B cell (primary cell): ENCODE measurements around the gene CNMD. TPM values are rescaled to one million over a fixed set of nuclear protein-coding genes. Genes with fewer than 3 reads are reported as not detected.

Source experiments
- ATAC-seq: fragments of 200-7000 bp; cut with Tn5 transposase; one replicate; pipeline ENCODE4 v1.10.0; 2021; ENCODE audit warnings: low read depth, mild to moderate bottlenecking, moderate number of reproducible peaks, moderate library complexity
- CTCF ChIA-PET: fragments of 350-600 bp; sonication (Branson Sonifier 250); formaldehyde crosslinking; loops from one replicate; lab custom pipeline; 2021; ENCODE audit warnings: antibody characterized with exemption, inconsistent platforms; lab: Charles Lee
- POLR2A ChIA-PET: fragments of 350-600 bp; sonication (Branson Sonifier 250); formaldehyde crosslinking; loops from one replicate; lab custom pipeline; 2021; ENCODE audit warnings: antibody characterized with exemption; lab: Charles Lee
- DNase-seq: peaks from one replicate; pipeline ENCODE4 v3.0.0; 2013
- H2AFZ ChIP-seq: 2 replicates; pipeline ENCODE4 v1.6.1; 2012; ENCODE audit warnings: mild to moderate bottlenecking, low read depth, low read length; ENCODE audit not compliant: insufficient read depth, poor library complexity, severe bottlenecking
- H3K27ac ChIP-seq, 2 donors: 1 replicate in 1 of 2; 2 replicates in 1 of 2; pipeline ENCODE4 v1.5.1; 2012 to 2013; ENCODE audit warnings: low read length in 2 of 2, mild to moderate bottlenecking in 2 of 2, moderate library complexity in 1 of 2
- H3K27me3 ChIP-seq, 4 experiments: fragments of 200-600 bp in 1 of 4; sonication (generic) in 1 of 4; replicated peaks in 1 of 4; 1 replicate in 2 of 4; 2 replicates in 2 of 4; pipeline versions ENCODE4 v1.6.1 to v1.7.0; 2013 to 2016; ENCODE audit warnings: low read length in 3 of 4, mild to moderate bottlenecking in 2 of 4, mixed read lengths in 1 of 4, moderate library complexity in 1 of 4; ENCODE audit not compliant: insufficient read depth in 4 of 4, control insufficient read depth in 3 of 4; ENCODE audit errors: control extremely low read depth in 1 of 4
- H3K36me3 ChIP-seq, 2 experiments: replicated peaks in 1 of 2; 1 replicate in 1 of 2; 2 replicates in 1 of 2; pipeline versions ENCODE4 v1.6.1 to v1.7.1; 2013; ENCODE audit warnings: low read length in 1 of 2; ENCODE audit not compliant: insufficient read depth in 2 of 2, control insufficient read depth in 1 of 2; ENCODE audit errors: control extremely low read depth in 1 of 2, extremely low read depth in 1 of 2
- H3K4me1 ChIP-seq, 2 donors: fragments of 200-600 bp in 1 of 2; sonication (generic) in 1 of 2; 1 replicate in 1 of 2; 2 replicates in 1 of 2; pipeline versions ENCODE4 v1.5.1 to v1.6.1; 2013 to 2017; ENCODE audit warnings: low read length in 2 of 2; ENCODE audit not compliant: control insufficient read depth in 2 of 2, insufficient read depth in 2 of 2
- H3K4me2 ChIP-seq: replicated peaks from 2 replicates; pipeline ENCODE3; 2012; ENCODE audit warnings: mild to moderate bottlenecking, low read depth, low read length; ENCODE audit not compliant: poor library complexity, severe bottlenecking
- H3K4me3 ChIP-seq, 5 experiments: fragments of 200-600 bp in 1 of 5; sonication (generic) in 1 of 5; 1 replicate in 3 of 5; 2 replicates in 2 of 5; pipeline versions ENCODE4 v1.5.1 to v1.7.0; 2011 to 2016; ENCODE audit warnings: low read length in 4 of 5, mild to moderate bottlenecking in 4 of 5, low read depth in 2 of 5, control low read depth in 1 of 5, moderate library complexity in 1 of 5; ENCODE audit not compliant: insufficient read depth in 1 of 5; ENCODE audit errors: control extremely low read depth in 1 of 5, extremely low read depth in 1 of 5
- H3K79me2 ChIP-seq: fragments of 200-600 bp; sonication (generic); one replicate; pipeline ENCODE4 v1.6.0; 2016; ENCODE audit warnings: low read length; ENCODE audit not compliant: control insufficient read depth, insufficient read depth
- H3K9ac ChIP-seq: fragments of 200-600 bp; sonication (generic); 2 replicates; pipeline ENCODE4 v1.6.1; 2017; ENCODE audit warnings: mild to moderate bottlenecking, low read length, moderate library complexity
- H3K9me3 ChIP-seq, 3 donors: one replicate each; pipeline versions ENCODE4 v1.6.1 to v1.7.1; 2013; ENCODE audit warnings: low read length in 2 of 3; ENCODE audit not compliant: control insufficient read depth in 2 of 3, insufficient read depth in 1 of 3; ENCODE audit errors: control extremely low read depth in 1 of 3
- H4K20me1 ChIP-seq: 2 replicates; pipeline ENCODE4 v1.6.0; 2012; ENCODE audit warnings: mild to moderate bottlenecking, low read length; ENCODE audit not compliant: insufficient read depth, control insufficient read depth, poor library complexity, severe bottlenecking
- H3K27ac Mint-ChIP-seq: one replicate; pipeline ENCODE4 v1.8.0; 2021; ENCODE audit warnings: mixed read lengths
- H3K27me3 Mint-ChIP-seq: one replicate; pipeline ENCODE4 v1.8.0; 2021; ENCODE audit warnings: mixed read lengths
- H3K4me1 Mint-ChIP-seq: one replicate; pipeline ENCODE4 v1.8.0; 2021; ENCODE audit warnings: mixed read lengths
- H3K4me3 Mint-ChIP-seq: one replicate; pipeline ENCODE4 v1.8.0; 2021; ENCODE audit warnings: mixed read lengths
- H3K9me3 Mint-ChIP-seq: one replicate; pipeline ENCODE4 v1.8.0; 2022; ENCODE audit warnings: mixed read lengths; ENCODE audit not compliant: insufficient read depth
- EZH2 ChIP-seq: IDR thresholded peaks from 2 replicates; pipeline ENCODE4 v1.6.1; 2012; ENCODE audit warnings: borderline replicate concordance, low read depth, mild to moderate bottlenecking, moderate library complexity, low read length; ENCODE audit not compliant: insufficient read depth, poor library complexity, severe bottlenecking
- WGBS: methylation state at CpG from one replicate; pipeline ENCODE4 v1.1.5; 2013; ENCODE audit warnings: missing lambda C conversion rate; ENCODE audit not compliant: insufficient coverage; 5-methylcytosine and 5-hydroxymethylcytosine counted together
- intact Hi-C: fragments of 100-400 bp; cut with micrococcal nuclease; formaldehyde crosslinking; loops from one replicate; pipeline ENCODE4 v1.10.0; 2022
- polyA plus RNA-seq: library from polyadenylated mRNA; depleted of rRNA; stranded (reverse); fragments of >200 nt; gene quantifications from 2 replicates; pipeline ENCODE4 v1.2.3, GENCODE V29; 2012
- total RNA-seq, 2 donors: library from RNA; stranded (reverse); fragments of 120-200 nt in 1 of 2; gene quantifications; 1 replicate in 1 of 2; 2 replicates in 1 of 2; pipeline versions ENCODE4 v1.2.3 to v1.2.4, GENCODE V29; 2013 to 2022
- TF ChIP-seq, protein P1 (sequence below): fragments of 200-600 bp; IDR thresholded peaks from one replicate; pipeline ENCODE4 v1.8.0; 2022; ENCODE audit warnings: antibody characterized with exemption, mild to moderate bottlenecking

Gene CNMD
- total and polyA plus RNA-seq, 2 donors (not counting 1 experiment from before 2014, with no cell fraction given) = not detected

DNA sequence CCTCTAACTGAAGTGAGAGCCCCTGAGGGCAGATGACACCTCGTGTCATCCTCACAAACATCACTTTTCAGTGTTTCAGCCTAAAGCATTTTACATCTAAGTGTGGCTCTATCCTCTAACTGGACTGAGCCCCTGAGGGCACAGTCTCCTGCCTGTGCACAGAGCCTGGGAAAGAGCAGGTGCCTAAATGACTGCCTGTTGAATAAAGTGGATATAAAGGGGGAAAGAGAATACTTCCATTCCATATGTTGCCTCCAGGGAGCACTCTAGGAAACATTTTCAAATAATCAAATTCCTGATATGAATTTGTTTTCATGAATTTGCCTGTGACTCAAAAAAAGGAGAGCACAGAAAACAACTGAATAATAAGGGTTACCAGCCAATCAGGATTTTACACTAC, 32.2 kb downstream of the CNMD start:
- Histone ChIP-seq H3K79me2 (no peaks in the 10 kb centered on the region), H3K4me3 (no peak overlapping the region), H3K4me2 (no peak overlapping the region), H3K9ac (no peak overlapping the region), H3K27ac (no peak overlapping the region), H4K20me1 (no peaks in the 10 kb centered on the region), H3K9me3 (no peaks in the 10 kb centered on the region), H3K27me3 (no peaks in the 10 kb centered on the region), H3K4me1 (no peaks in the 10 kb centered on the region), H2AFZ (no peak overlapping the region), H3K36me3 (no peaks in the 10 kb centered on the region)
- CTCF ChIA-PET = interaction anchor here (0.7 kb wide), 1 partner anchor 540 kb away, joined by 3 read pairs; no protein-coding TSS in a partner anchor
- H3K27me3 Mint-ChIP-seq = no peaks in the 10 kb centered on the region
- WGBS = no CpG with 5 or more reads among the region's 1 CpG
- H3K9me3 Mint-ChIP-seq = no peaks in the 10 kb centered on the region
- no peak overlapping the region for H3K4me3 Mint-ChIP-seq
- intact Hi-C loops = no loop called here
- no peak for TF ChIP-seq EZH2
- H3K4me1 Mint-ChIP-seq = no peaks in the 10 kb centered on the region
- H3K27ac Mint-ChIP-seq = no peak overlapping the region
- POLR2A ChIA-PET = no interaction called here
- ATAC-seq = no peak
- no peak for DNase-seq

DNA sequence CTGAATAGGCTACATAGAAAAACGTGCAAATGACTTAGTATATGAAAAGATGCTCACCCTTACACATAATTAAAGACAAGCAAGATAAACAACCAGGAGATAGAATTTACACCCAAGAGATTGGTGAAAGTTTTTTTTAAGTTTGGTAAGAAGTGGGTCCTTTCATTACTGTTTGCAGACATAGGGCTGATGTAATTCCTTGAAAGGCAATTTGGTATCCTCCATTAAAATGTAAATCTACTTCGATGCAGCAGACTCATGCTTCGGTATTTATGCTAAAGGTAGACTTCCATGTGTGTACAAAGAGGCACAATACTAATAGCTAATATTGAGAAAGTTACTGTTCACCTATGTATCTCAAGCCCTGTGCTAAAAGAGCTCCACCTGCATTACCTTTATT, 33.5 kb downstream of the CNMD start:
- ChIA-PET CTCF (no interaction called here), POLR2A (no interaction called here)
- Mint-ChIP-seq H3K27ac (no peak overlapping the region), H3K4me3 (no peak overlapping the region), H3K4me1 (no peaks in the 10 kb centered on the region), H3K27me3 (no peaks in the 10 kb centered on the region), H3K9me3 (no peaks in the 10 kb centered on the region)
- no peaks in the 10 kb centered on the region for H3K4me1 ChIP-seq
- H4K20me1 ChIP-seq = no peaks in the 10 kb centered on the region
- no peak overlapping the region for H2AFZ ChIP-seq
- DNase-seq (no peak), ATAC-seq (no peak)
- H3K36me3 ChIP-seq = no peaks in the 10 kb centered on the region
- no peaks in the 10 kb centered on the region for H3K9me3 ChIP-seq
- no peaks in the 10 kb centered on the region for H3K27me3 ChIP-seq
- H3K9ac ChIP-seq = no peak overlapping the region
- no peak overlapping the region for H3K27ac ChIP-seq
- no CpG with 5 or more reads among the region's 3 CpGs for WGBS
- H3K4me2 ChIP-seq = no peak overlapping the region
- intact Hi-C loops = no loop called here
- H3K79me2 ChIP-seq = no peaks in the 10 kb centered on the region
- H3K4me3 ChIP-seq = no peak overlapping the region
- TF ChIP-seq, protein P1, sequence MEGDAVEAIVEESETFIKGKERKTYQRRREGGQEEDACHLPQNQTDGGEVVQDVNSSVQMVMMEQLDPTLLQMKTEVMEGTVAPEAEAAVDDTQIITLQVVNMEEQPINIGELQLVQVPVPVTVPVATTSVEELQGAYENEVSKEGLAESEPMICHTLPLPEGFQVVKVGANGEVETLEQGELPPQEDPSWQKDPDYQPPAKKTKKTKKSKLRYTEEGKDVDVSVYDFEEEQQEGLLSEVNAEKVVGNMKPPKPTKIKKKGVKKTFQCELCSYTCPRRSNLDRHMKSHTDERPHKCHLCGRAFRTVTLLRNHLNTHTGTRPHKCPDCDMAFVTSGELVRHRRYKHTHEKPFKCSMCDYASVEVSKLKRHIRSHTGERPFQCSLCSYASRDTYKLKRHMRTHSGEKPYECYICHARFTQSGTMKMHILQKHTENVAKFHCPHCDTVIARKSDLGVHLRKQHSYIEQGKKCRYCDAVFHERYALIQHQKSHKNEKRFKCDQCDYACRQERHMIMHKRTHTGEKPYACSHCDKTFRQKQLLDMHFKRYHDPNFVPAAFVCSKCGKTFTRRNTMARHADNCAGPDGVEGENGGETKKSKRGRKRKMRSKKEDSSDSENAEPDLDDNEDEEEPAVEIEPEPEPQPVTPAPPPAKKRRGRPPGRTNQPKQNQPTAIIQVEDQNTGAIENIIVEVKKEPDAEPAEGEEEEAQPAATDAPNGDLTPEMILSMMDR = no peak
- no peak for TF ChIP-seq EZH2
